ENCODE results near the gene XPO4. TPM values are rescaled to one million over a fixed set of nuclear protein-coding genes. Genes with fewer than 3 reads are reported as not detected.
A peak's percentile ranks its signal among the peaks of the same experiment; 100 is the strongest.

XPO4 gene
- total and polyA plus RNA-seq, 2 of the 13 experiments (the other 11 are each of a cell fraction or from before 2014, with no cell fraction given), result 8.4 to 24.8 TPM

DNA sequence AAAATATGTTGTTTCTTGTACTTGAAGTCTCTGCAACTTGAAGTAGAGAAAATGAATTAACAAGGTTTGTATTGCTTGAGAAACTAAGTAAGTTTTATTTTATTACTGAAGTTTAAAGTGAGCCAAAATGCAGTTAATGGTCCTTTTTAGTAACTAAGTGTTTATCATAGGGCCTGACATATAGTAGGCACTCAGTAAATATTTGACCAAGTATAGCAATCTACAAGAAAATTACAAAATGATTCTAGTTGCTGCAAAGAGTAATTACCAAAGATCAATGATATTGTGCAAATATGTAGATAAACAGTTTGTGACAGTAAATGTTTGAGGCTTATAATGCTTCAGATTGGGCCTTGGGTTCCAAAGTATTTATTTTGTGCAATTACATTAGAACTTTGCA lies 2.4 kb upstream of the XPO4 start:
- in situ Hi-C loops (cut with HindIII; ENCODE audit: extremely low pct_ligation_motif_present, low pct_unique_long_range_greater_than_20kb), result no loop called here
- no peak overlapping the region for H3K27ac ChIP-seq (ENCODE audit: extremely low read length, insufficient read depth, low read length)
- no TSS peak for BruUV-seq (replicated peaks)
- H4K20me1 ChIP-seq (ENCODE audit: insufficient read depth, low read length), result no peaks in the 10 kb centered on the region
- TF ChIP-seq ZNF205 (CRISPR knock-in tag; IDR thresholded peaks at IDR 0.05), result peak; percentile 96
- TF ChIP-seq PCBP1 (IDR thresholded peaks at IDR 0.05; ENCODE audit: borderline replicate concordance, low read depth, low read length), result no peak
- no peak overlapping the region for H3K4me3 ChIP-seq (replicated peaks in 1 of 3; ENCODE audit: insufficient read depth in 1 of 3, low read depth in 2 of 3, low read length in 3 of 3)
- H3K9me3 ChIP-seq (ENCODE audit: low read length), result no peaks in the 10 kb centered on the region
- no peaks in the 10 kb centered on the region; a peak in 1 of 5 replicates for H3K27me3 ChIP-seq (ENCODE audit: control insufficient read depth in 1 of 2, insufficient read depth in 2 of 2, low read length in 2 of 2)
- H3K4me2 ChIP-seq (ENCODE audit: low read depth, low read length), result peak overlapping the region; percentile 75; the same call in 1 of the 2 replicates
- no peak for ATAC-seq
- ChIA-PET CTCF (ENCODE audit: low intra/inter-chr PET ratio, low total read pairs) (no interaction called here), POLR2A (no interaction called here)
- no peak overlapping the region for H2AFZ ChIP-seq (ENCODE audit: low read length)
- H3K36me3 ChIP-seq (replicated peaks in 1 of 2; ENCODE audit: control insufficient read depth in 1 of 2, insufficient read depth in 2 of 2, low read length in 2 of 2), result no peaks in the 10 kb centered on the region
- H3K9ac ChIP-seq (ENCODE audit: insufficient read depth, low read depth, low read length), result no peak overlapping the region
- peaks cover 42% of the 10 kb centered on the region for H3K4me1 ChIP-seq (ENCODE audit: insufficient read depth, low read length)
- intact Hi-C loops (cut with micrococcal nuclease; ENCODE audit: unreplicated experiment), result no loop called here
- no peak for DNase-seq (ENCODE audit: low spot score)
- H3K79me2 ChIP-seq (ENCODE audit: insufficient read depth, low read length), result peaks cover 25% of the 10 kb centered on the region
- no peak for FAIRE-seq

- no peak for TF ChIP-seq RFX3 (CRISPR knock-in tag; IDR thresholded peaks at IDR 0.05)
- no peak for TF ChIP-seq KLF6 (CRISPR knock-in tag; IDR thresholded peaks at IDR 0.05)
- TF ChIP-seq HMGXB4 (CRISPR knock-in tag; IDR thresholded peaks at IDR 0.05; ENCODE audit: borderline replicate concordance in 1 of 2, low read depth in 1 of 2), result 0 out of 4 replicates have a peak, but pooled peaks of 1 of the 2 experiments have one; percentile 6
- TF ChIP-seq EED (CRISPR knock-in tag; IDR thresholded peaks at IDR 0.05), result 0 out of 2 replicates have a peak, but pooled peaks have one; percentile 32
- no peak for TF ChIP-seq CAMTA2 (CRISPR knock-in tag; IDR thresholded peaks at IDR 0.05; ENCODE audit: borderline replicate concordance)
- TF ChIP-seq, protein P1, sequence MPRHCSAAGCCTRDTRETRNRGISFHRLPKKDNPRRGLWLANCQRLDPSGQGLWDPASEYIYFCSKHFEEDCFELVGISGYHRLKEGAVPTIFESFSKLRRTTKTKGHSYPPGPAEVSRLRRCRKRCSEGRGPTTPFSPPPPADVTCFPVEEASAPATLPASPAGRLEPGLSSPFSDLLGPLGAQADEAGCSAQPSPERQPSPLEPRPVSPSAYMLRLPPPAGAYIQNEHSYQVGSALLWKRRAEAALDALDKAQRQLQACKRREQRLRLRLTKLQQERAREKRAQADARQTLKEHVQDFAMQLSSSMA (CRISPR knock-in tag; IDR thresholded peaks at IDR 0.05), result no peak
- no peak for TF ChIP-seq NFRKB (IDR thresholded peaks at IDR 0.05)
- TF ChIP-seq TFDP1 (CRISPR knock-in tag; IDR thresholded peaks at IDR 0.05; ENCODE audit: borderline replicate concordance), result no peak
- H3K27me3 ChIP-seq (ENCODE audit: control insufficient read depth in 1 of 2, insufficient read depth in 2 of 2, low read length in 2 of 2), result no peaks in the 10 kb centered on the region; a peak in 1 of 5 replicates
- H3K9ac ChIP-seq (ENCODE audit: insufficient read depth, low read depth, low read length), result peak overlapping the region; percentile 95
- FAIRE-seq, result no peak
- no peaks in the 10 kb centered on the region for H3K9me3 ChIP-seq (ENCODE audit: low read length)
- H2AFZ ChIP-seq (ENCODE audit: low read length), result peak overlapping the region; percentile 63
- H3K4me2 ChIP-seq (ENCODE audit: low read depth, low read length), result peak overlapping the region; percentile 84
- H4K20me1 ChIP-seq (ENCODE audit: insufficient read depth, low read length), result no peaks in the 10 kb centered on the region
- ChIA-PET POLR2A (interaction anchor here (1.0 to 2.2 kb wide), 6 partner anchors 19 to 158 kb away, joined by 3 to 11 read pairs (median 3); partner anchors contain the start of gene LATS2), CTCF (ENCODE audit: low intra/inter-chr PET ratio, low total read pairs) (no interaction called here)
- DNase-seq (ENCODE audit: low spot score), result no peak
- intact Hi-C loops (cut with micrococcal nuclease; ENCODE audit: unreplicated experiment), result no loop called here
- H3K79me2 ChIP-seq (ENCODE audit: insufficient read depth, low read length), result peaks cover 43% of the 10 kb centered on the region
- peak overlapping the region; percentile 70 to 92 (median 83); a peak in 5 of 6 replicates for H3K4me3 ChIP-seq (replicated peaks in 1 of 3; ENCODE audit: insufficient read depth in 1 of 3, low read depth in 2 of 3, low read length in 3 of 3)
- peak overlapping the region; percentile 91 for H3K27ac ChIP-seq (ENCODE audit: extremely low read length, insufficient read depth, low read length)
- in situ Hi-C loops (cut with HindIII; ENCODE audit: extremely low pct_ligation_motif_present, low pct_unique_long_range_greater_than_20kb), result no loop called here
- no peak for ATAC-seq
- peaks cover 0 to 9% of the 10 kb centered on the region in 2 experiments; a peak in 1 of 5 replicates for H3K36me3 ChIP-seq (replicated peaks in 1 of 2; ENCODE audit: control insufficient read depth in 1 of 2, insufficient read depth in 2 of 2, low read length in 2 of 2)
- WGBS (ENCODE audit: low lambda C conversion rate), result 61% methylated on average over 14 of the region's 14 CpGs
- BruUV-seq (replicated peaks), result TSS peak; percentile 86
- peaks cover 53% of the 10 kb centered on the region for H3K4me1 ChIP-seq (ENCODE audit: insufficient read depth, low read length)
These were observed 574 bp upstream of the XPO4 start for GRCh38 chr13:20903164-20903475.

Data from HepG2 (cell line).